A549 (cell line): Measurements from ENCODE around the gene RNF121. TPM values are rescaled to one million over a fixed set of nuclear protein-coding genes. Genes with fewer than 3 reads are reported as not detected.
A peak's percentile ranks its signal among the peaks of the same experiment; 100 is the strongest.

Source experiments
- ATAC-seq, 2 experiments: fragments of 200-7000 bp in 1 of 2; fragments of >200 bp in 1 of 2; cut with Nextera tagmentation in 1 of 2; cut with Tn5 transposase in 1 of 2; 3 replicates each; pipeline versions ENCODE4 v1.8.0 to v1.9.1; 2018 to 2020; ENCODE audit warnings: mild to moderate bottlenecking in 1 of 2, moderate library complexity in 1 of 2
- CTCF ChIA-PET: fragments of 300-600 bp; sonication (Branson Sonifier 250); formaldehyde crosslinking; extraction: SDS; loops from one replicate; lab custom pipeline; 2021; ENCODE audit warnings: antibody characterized with exemption, inconsistent platforms; lab: Yijun Ruan, JAX
- POLR2A ChIA-PET: fragments of 350-600 bp; formaldehyde crosslinking; extraction: SDS; loops from one replicate; lab custom pipeline; 2021; ENCODE audit warnings: antibody characterized with exemption, inconsistent platforms; lab: Yijun Ruan, JAX
- DNase-seq, 2 experiments: peaks; one replicate each; pipeline versions ENCODE4 v3.0.0 to v3.0.0-alpha.2; 2011 to 2016; ENCODE audit warnings: low read depth in 1 of 2, low spot score in 1 of 2
- FAIRE-seq: peaks from 2 replicates; lab custom pipeline; 2011; peaks lifted over from hg19 to GRCh38; lab: Jason Lieb, UNC
- H3K27ac ChIP-seq, 2 experiments: fragments of >200 bp; sonication (Bioruptor Twin); formaldehyde crosslinking; 3 replicates each; pipeline ENCODE4 v1.5.1; 2016 to 2017
- H3K4me1 ChIP-seq: fragments of >200 bp; sonication (Bioruptor Twin); formaldehyde crosslinking; 3 replicates; pipeline ENCODE4 v1.6.1; 2016
- H3K4me2 ChIP-seq: fragments of >200 bp; sonication (Bioruptor Twin); formaldehyde crosslinking; 3 replicates; pipeline ENCODE4 v1.6.1; 2016
- H3K4me3 ChIP-seq: fragments of >200 bp; sonication (Bioruptor Twin); formaldehyde crosslinking; 3 replicates; pipeline ENCODE4 v1.5.1; 2016
- H3K9me3 ChIP-seq: fragments of >200 bp; sonication (Bioruptor Twin); formaldehyde crosslinking; 3 replicates; pipeline ENCODE4 v1.6.1; 2016
- ATOH8 ChIP-seq: fragments of 250-450 bp; sonication (Bioruptor Pico); IDR thresholded peaks from 2 replicates; pipeline ENCODE4 v1.5.0; 2020; ENCODE audit warnings: low read depth, mild to moderate bottlenecking, moderate library complexity
- CBX8 ChIP-seq: fragments of 200-600 bp; sonication (generic); IDR thresholded peaks from 2 replicates; pipeline ENCODE4 v1.6.1; 2016
- CHD2 ChIP-seq: fragments of 150-350 bp; IDR thresholded peaks from 2 replicates; pipeline ENCODE4 v1.6.1; 2014; ENCODE audit warnings: low read length; ENCODE audit not compliant: partially characterized antibody
- CHD4 ChIP-seq: fragments of 200-600 bp; sonication (generic); IDR thresholded peaks from 2 replicates; pipeline ENCODE4 v1.6.1; 2016; ENCODE audit warnings: antibody characterized with exemption, mild to moderate bottlenecking, borderline replicate concordance
- CTCF ChIP-seq: fragments of >200 bp; sonication (Bioruptor Twin); formaldehyde crosslinking; IDR thresholded peaks from 3 replicates; pipeline ENCODE4 v1.5.1; 2016
- E2F6 ChIP-seq: IDR thresholded peaks from 2 replicates; pipeline ENCODE4 v1.6.1; 2012; ENCODE audit warnings: low read depth, borderline replicate concordance
- EP300 ChIP-seq, 2 experiments: fragments of >200 bp; sonication (Bioruptor Twin); formaldehyde crosslinking; IDR thresholded peaks; 2 replicates in 1 of 2; 3 replicates in 1 of 2; pipeline ENCODE4 v1.6.1; 2016 to 2017
- GATA3 ChIP-seq: IDR thresholded peaks from 2 replicates; pipeline ENCODE4 v1.6.1; 2012; ENCODE audit warnings: borderline replicate concordance
- HDAC2 ChIP-seq: fragments of 200-600 bp; sonication (generic); IDR thresholded peaks from 2 replicates; pipeline ENCODE4 v1.6.1; 2016
- JUNB ChIP-seq: fragments of >200 bp; sonication (Bioruptor Twin); formaldehyde crosslinking; IDR thresholded peaks from 2 replicates; pipeline ENCODE4 v1.6.1; 2016
- KDM1A ChIP-seq: fragments of 200-600 bp; sonication (generic); IDR thresholded peaks from 2 replicates; pipeline ENCODE4 v1.6.1; 2016; ENCODE audit warnings: low read depth, mild to moderate bottlenecking
- KDM5A ChIP-seq: fragments of 200-600 bp; sonication (generic); IDR thresholded peaks from 2 replicates; pipeline ENCODE4 v1.6.1; 2016; ENCODE audit warnings: antibody characterized with exemption, mild to moderate bottlenecking
- MYC ChIP-seq: IDR thresholded peaks from 2 replicates; pipeline ENCODE4 v1.6.1; 2012; ENCODE audit warnings: mild to moderate bottlenecking, inconsistent platforms, low read length, improper control_type of control experiment, borderline replicate concordance
- PHF8 ChIP-seq: fragments of 200-600 bp; sonication (generic); IDR thresholded peaks from 2 replicates; pipeline ENCODE4 v1.6.1; 2016; ENCODE audit warnings: low read depth, mild to moderate bottlenecking, antibody characterized with exemption, moderate library complexity, borderline replicate concordance
- RNF2 ChIP-seq: fragments of 200-600 bp; sonication (generic); IDR thresholded peaks from 2 replicates; pipeline ENCODE4 v1.6.1; 2016; ENCODE audit warnings: low read depth, mild to moderate bottlenecking, antibody characterized with exemption, moderate library complexity, borderline replicate concordance
- SMC3 ChIP-seq: fragments of >200 bp; sonication (Bioruptor Twin); formaldehyde crosslinking; IDR thresholded peaks from 3 replicates; pipeline ENCODE4 v1.6.1; 2018; ENCODE audit warnings: inconsistent platforms
- SREBF2 ChIP-seq: fragments of 450-650 bp; IDR thresholded peaks from 2 replicates; pipeline ENCODE4 v1.6.1; 2014; ENCODE audit warnings: mild to moderate bottlenecking, moderate library complexity
- TP53 ChIP-seq: fragments of 250-450 bp; sonication (Bioruptor Pico); IDR thresholded peaks from 2 replicates; pipeline ENCODE4 v1.5.0; 2021; ENCODE audit warnings: mild to moderate bottlenecking, moderate library complexity
- ZC3H11A ChIP-seq: fragments of 450-650 bp; IDR thresholded peaks from 2 replicates; pipeline ENCODE4 v1.6.1; 2014; ENCODE audit warnings: antibody characterized with exemption, mild to moderate bottlenecking
- ZNF302 ChIP-seq: fragments of 250-450 bp; sonication (Bioruptor Pico); IDR thresholded peaks from 2 replicates; pipeline ENCODE4 v1.9.0; 2021; ENCODE audit warnings: inconsistent platforms, mild to moderate bottlenecking, moderate library complexity
- WGBS: methylation state at CpG from one replicate; pipeline ENCODE4 v1.1.6; 2017; ENCODE audit errors: missing lambda C conversion rate; 5-methylcytosine and 5-hydroxymethylcytosine counted together
- polyA plus RNA-seq, 4 experiments: library from polyadenylated mRNA; depleted of rRNA in 3 of 4; stranded (reverse); fragments of >200 nt; fragmentation: RNase III in 1 of 4; extraction: RNeasy Plus Mini Kit Qiagen cat#74134 plus additional on column Dnase treatment in 1 of 4; gene quantifications; 2 replicates in 3 of 4; 3 replicates in 1 of 4; pipeline ENCODE4 v1.2.3, GENCODE V29; 2011 to 2017
- TF ChIP-seq, protein P1 (sequence below): fragments of >200 bp; sonication (Bioruptor Twin); formaldehyde crosslinking; IDR thresholded peaks from 3 replicates; pipeline ENCODE4 v1.6.1; 2016
- TF ChIP-seq, protein P2 (sequence below): fragments of >200 bp; sonication (Bioruptor Twin); formaldehyde crosslinking; IDR thresholded peaks from 2 replicates; pipeline ENCODE4 v1.6.1; 2016

RNF121 gene
- polyA plus RNA-seq, 2 of the 4 experiments (the other 2 are of a cell fraction) = 79.0 to 102 TPM

GRCh38 chr11:71933141-71933933 is 4.5 kb downstream of the RNF121 start:
- CTCF ChIA-PET = interaction anchor here (0.6 to 1.0 kb wide), 3 partner anchors 44 to 49 kb away, joined by 3 read pairs; no protein-coding TSS in a partner anchor
- Histone ChIP-seq H3K9me3 (no peaks in the 10 kb centered on the region), H3K4me1 (peaks cover 85% of the 10 kb centered on the region), H3K27ac (peak overlapping the region; percentile 39 to 83; a peak in 5 of 6 replicates), H3K4me3 (no peak overlapping the region), H3K4me2 (peak overlapping the region; percentile 94)
- ATAC-seq (no peak), DNase-seq (no peak), FAIRE-seq (no peak)
- WGBS = 60% methylated on average over 4 of the region's 4 CpGs
- POLR2A ChIA-PET = no interaction called here
- TF ChIP-seq CHD4 (no peak), CTCF (no peak), CHD2 (no peak)
- TF ChIP-seq, protein P1, sequence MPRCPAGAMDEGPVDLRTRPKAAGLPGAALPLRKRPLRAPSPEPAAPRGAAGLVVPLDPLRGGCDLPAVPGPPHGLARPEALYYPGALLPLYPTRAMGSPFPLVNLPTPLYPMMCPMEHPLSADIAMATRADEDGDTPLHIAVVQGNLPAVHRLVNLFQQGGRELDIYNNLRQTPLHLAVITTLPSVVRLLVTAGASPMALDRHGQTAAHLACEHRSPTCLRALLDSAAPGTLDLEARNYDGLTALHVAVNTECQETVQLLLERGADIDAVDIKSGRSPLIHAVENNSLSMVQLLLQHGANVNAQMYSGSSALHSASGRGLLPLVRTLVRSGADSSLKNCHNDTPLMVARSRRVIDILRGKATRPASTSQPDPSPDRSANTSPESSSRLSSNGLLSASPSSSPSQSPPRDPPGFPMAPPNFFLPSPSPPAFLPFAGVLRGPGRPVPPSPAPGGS = no peak

DNA sequence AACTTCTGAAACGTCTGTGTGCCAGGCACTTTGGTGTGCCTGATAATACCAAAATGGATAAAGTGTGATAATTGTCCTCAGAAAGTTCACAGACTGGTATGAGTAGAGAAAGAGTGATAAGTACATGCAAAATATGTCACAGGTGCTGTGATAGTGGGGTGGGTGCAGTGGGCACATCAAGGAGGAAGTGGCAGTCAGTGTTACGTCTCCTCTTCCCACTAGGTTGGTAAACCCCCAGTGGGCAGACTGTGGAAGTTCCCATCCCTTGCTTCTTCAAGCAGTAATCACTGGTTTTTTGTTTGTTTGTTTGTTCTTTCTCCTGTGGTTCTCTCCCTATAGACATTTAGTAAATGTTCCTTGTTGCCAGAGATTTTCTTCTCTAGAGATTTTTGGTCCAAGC is 5.4 kb downstream of the RNF121 start:
- peaks cover 94% of the 10 kb centered on the region for H3K4me1 ChIP-seq
- H3K4me3 ChIP-seq = no peak overlapping the region
- ATAC-seq = peak; percentile 43 to 55; a peak in 4 of 6 replicates
- CTCF ChIA-PET = interaction anchor here (0.9 kb wide), 1 partner anchor 43 kb away, joined by 3 read pairs; no protein-coding TSS in a partner anchor
- POLR2A ChIA-PET = no interaction called here
- 63% methylated on average over 2 of the region's 2 CpGs for WGBS
- FAIRE-seq = no peak
- DNase-seq = no peak
- no peaks in the 10 kb centered on the region for H3K9me3 ChIP-seq
- TF ChIP-seq RNF2 (no peak), JUNB (no peak), HDAC2 (no peak), KDM5A (no peak), ZC3H11A (no peak), TP53 (CRISPR knock-in tag) (no peak), CBX8 (no peak), EP300 (IDR thresholded peaks at IDR 0.05) (no peak), ATOH8 (CRISPR knock-in tag) (no peak), E2F6 (no peak), PHF8 (no peak), SMC3 (no peak), KDM1A (no peak), ZNF302 (CRISPR knock-in tag) (no peak), SREBF2 (no peak), MYC (no peak), GATA3 (no peak)
- TF ChIP-seq, protein P2, sequence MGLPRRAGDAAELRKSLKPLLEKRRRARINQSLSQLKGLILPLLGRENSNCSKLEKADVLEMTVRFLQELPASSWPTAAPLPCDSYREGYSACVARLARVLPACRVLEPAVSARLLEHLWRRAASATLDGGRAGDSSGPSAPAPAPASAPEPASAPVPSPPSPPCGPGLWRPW = no peak
- TF ChIP-seq, protein P1 = no peak
- TF ChIP-seq, all 56 proteins: peak for 0
- peak overlapping the region; percentile 39 to 83; a peak in 5 of 6 replicates for H3K27ac ChIP-seq
- H3K4me2 ChIP-seq = peak overlapping the region; percentile 94
